H1 (cell line): ENCODE results near the gene PYGB. TPM values are rescaled to one million over a fixed set of nuclear protein-coding genes. Genes with fewer than 3 reads are reported as not detected.

Experiments used
- CTCF ChIA-PET: fragments of 300-600 bp; sonication (Branson Sonifier 250); formaldehyde crosslinking; loops from one replicate; lab custom pipeline; 2021; ENCODE audit not compliant: partially characterized antibody; lab: Charles Lee
- POLR2A ChIA-PET: fragments of 300-600 bp; sonication (Branson Sonifier 250); formaldehyde crosslinking; loops from one replicate; lab custom pipeline; 2021; ENCODE audit warnings: inconsistent platforms; ENCODE audit not compliant: partially characterized antibody; lab: Charles Lee
- DNase-seq, 2 experiments: peaks; one replicate each; pipeline versions ENCODE4 v3.0.0 to v3.0.0-alpha.2; 2010 to 2022; ENCODE audit warnings: low spot score in 2 of 2, low read depth in 1 of 2, mixed read lengths in 1 of 2
- FAIRE-seq: peaks from 2 replicates; lab custom pipeline; 2011; peaks lifted over from hg19 to GRCh38; lab: Jason Lieb, UNC
- H2AFZ ChIP-seq: 2 replicates; pipeline ENCODE4 v1.8.1; 2012; ENCODE audit warnings: low read length, inconsistent platforms
- H2AK5ac ChIP-seq: 2 replicates; pipeline ENCODE4 v1.6.1; 2013; ENCODE audit warnings: low read depth, low read length
- H2BK120ac ChIP-seq: replicated peaks from 2 replicates; pipeline ENCODE3; 2013; ENCODE audit warnings: low read depth, low read length, inconsistent platforms
- H2BK12ac ChIP-seq: 2 replicates; pipeline ENCODE4 v1.6.1; 2013; ENCODE audit warnings: low read depth, low read length
- H2BK15ac ChIP-seq: 2 replicates; pipeline ENCODE4 v1.6.1; 2013; ENCODE audit warnings: low read length
- H2BK20ac ChIP-seq: 2 replicates; pipeline ENCODE4 v1.6.1; 2013; ENCODE audit warnings: low read length
- H2BK5ac ChIP-seq: 2 replicates; pipeline ENCODE4 v1.6.1; 2013; ENCODE audit warnings: low read depth, low read length
- H3K14ac ChIP-seq: 2 replicates; pipeline ENCODE4 v1.6.1; 2013; ENCODE audit warnings: inconsistent platforms; ENCODE audit not compliant: insufficient read length
- H3K18ac ChIP-seq: 2 replicates; pipeline ENCODE4 v1.6.1; 2013; ENCODE audit warnings: low read length; ENCODE audit errors: extremely low read depth
- H3K23ac ChIP-seq: 2 replicates; pipeline ENCODE4 v1.6.1; 2013; ENCODE audit warnings: inconsistent platforms; ENCODE audit not compliant: insufficient read length
- H3K23me2 ChIP-seq: 2 replicates; pipeline ENCODE4 v1.6.1; 2013; ENCODE audit warnings: low read depth, low read length
- H3K27ac ChIP-seq: 2 replicates; pipeline ENCODE4 v1.6.1; 2011; ENCODE audit warnings: low read depth, low read length, inconsistent platforms
- H3K27me3 ChIP-seq, 4 experiments: replicated peaks in 1 of 4; 1 replicate in 1 of 4; 2 replicates in 3 of 4; pipeline versions ENCODE4 v1.6.1 to v1.8.1; 2011 to 2013; ENCODE audit warnings: low read length in 3 of 4, mild to moderate bottlenecking in 3 of 4, inconsistent platforms in 2 of 4, mixed read lengths in 2 of 4, moderate library complexity in 1 of 4; ENCODE audit not compliant: control insufficient read depth in 3 of 4, insufficient read depth in 3 of 4; ENCODE audit errors: extremely low read depth in 1 of 4
- H3K36me3 ChIP-seq, 4 experiments: 2 replicates each; pipeline versions ENCODE4 v1.6.1 to v1.8.1; 2011 to 2013; ENCODE audit warnings: mild to moderate bottlenecking in 4 of 4, low read length in 3 of 4, moderate library complexity in 2 of 4, control low read depth in 1 of 4, inconsistent platforms in 1 of 4; ENCODE audit not compliant: insufficient read depth in 4 of 4, control insufficient read depth in 2 of 4
- H3K4ac ChIP-seq: replicated peaks from 2 replicates; pipeline ENCODE3; 2013; ENCODE audit warnings: low read length, low read depth, mixed read lengths, inconsistent platforms; ENCODE audit not compliant: insufficient read length
- H3K4me1 ChIP-seq, 4 experiments: replicated peaks in 1 of 4; 1 replicate in 1 of 4; 2 replicates in 3 of 4; pipeline versions ENCODE4 v1.6.1 to v1.8.1; 2011 to 2013; ENCODE audit warnings: low read length in 3 of 4, inconsistent platforms in 2 of 4, mixed read lengths in 1 of 4; ENCODE audit not compliant: insufficient read depth in 4 of 4, control insufficient read depth in 3 of 4
- H3K4me2 ChIP-seq, 2 experiments: 2 replicates each; pipeline versions ENCODE4 v1.6.1 to v1.8.1; 2011 to 2013; ENCODE audit warnings: low read depth in 2 of 2, low read length in 2 of 2, control low read depth in 1 of 2, inconsistent platforms in 1 of 2, mild to moderate bottlenecking in 1 of 2; ENCODE audit not compliant: insufficient read depth in 1 of 2
- H3K4me3 ChIP-seq, 4 experiments: fragments of 200-600, 300-600 bp in 1 of 4; sonication (generic), shearing (Covaris generic), sonication (Bioruptor Twin) in 1 of 4; 2 replicates each; pipeline versions ENCODE4 v1.5.1 to v1.8.1; 2011 to 2016; ENCODE audit warnings: low read length in 4 of 4, low read depth in 3 of 4, control low read depth in 2 of 4, inconsistent platforms in 2 of 4, mild to moderate bottlenecking in 2 of 4, mixed read lengths in 1 of 4, moderate library complexity in 1 of 4; ENCODE audit not compliant: insufficient read depth in 2 of 4; ENCODE audit errors: extremely low read depth in 1 of 4
- H3K56ac ChIP-seq: replicated peaks from 2 replicates; pipeline ENCODE3; 2013; ENCODE audit warnings: low read depth, mild to moderate bottlenecking, mixed read lengths, low read length, inconsistent platforms; ENCODE audit not compliant: insufficient read length
- H3K79me1 ChIP-seq: 2 replicates; pipeline ENCODE4 v1.6.1; 2013; ENCODE audit warnings: low read depth, low read length, control low read depth
- H3K79me2 ChIP-seq, 2 experiments: 2 replicates each; pipeline versions ENCODE4 v1.6.1 to v1.8.1; 2012 to 2013; ENCODE audit warnings: low read length in 2 of 2, mild to moderate bottlenecking in 2 of 2, inconsistent platforms in 1 of 2; ENCODE audit not compliant: insufficient read depth in 2 of 2, control insufficient read depth in 1 of 2
- H3K9ac ChIP-seq, 4 experiments: replicated peaks in 1 of 4; 1 replicate in 1 of 4; 2 replicates in 3 of 4; pipeline versions ENCODE4 v1.6.1 to v1.8.1; 2011 to 2013; ENCODE audit warnings: low read depth in 3 of 4, low read length in 3 of 4, control low read depth in 2 of 4, mild to moderate bottlenecking in 2 of 4, moderate library complexity in 2 of 4, inconsistent platforms in 1 of 4; ENCODE audit errors: extremely low read depth in 1 of 4
- H3K9me3 ChIP-seq, 2 experiments: 2 replicates each; pipeline versions ENCODE4 v1.6.1 to v1.8.1; 2012 to 2013; ENCODE audit warnings: mild to moderate bottlenecking in 2 of 2, moderate library complexity in 2 of 2, control low read depth in 1 of 2, inconsistent platforms in 1 of 2, low read depth in 1 of 2, low read length in 1 of 2, mixed read lengths in 1 of 2; ENCODE audit not compliant: insufficient read depth in 2 of 2
- H4K20me1 ChIP-seq, 2 experiments: replicated peaks in 1 of 2; 2 replicates each; pipeline versions ENCODE3 to v1.8.1; 2011 to 2013; ENCODE audit warnings: inconsistent platforms in 2 of 2, low read length in 2 of 2, mild to moderate bottlenecking in 1 of 2; ENCODE audit not compliant: insufficient read depth in 2 of 2, control insufficient read depth in 1 of 2
- H4K5ac ChIP-seq: 2 replicates; pipeline ENCODE4 v1.6.1; 2013; ENCODE audit warnings: low read length, low read depth, mixed read lengths, inconsistent platforms; ENCODE audit not compliant: insufficient read length
- H4K8ac ChIP-seq: 2 replicates; pipeline ENCODE4 v1.8.0; 2013; ENCODE audit warnings: mild to moderate bottlenecking, moderate library complexity, low read length, inconsistent platforms; ENCODE audit not compliant: insufficient read depth; ENCODE audit errors: extremely low read depth
- H4K91ac ChIP-seq: replicated peaks from 2 replicates; pipeline ENCODE3; 2013; ENCODE audit warnings: low read length, mixed read lengths, inconsistent platforms; ENCODE audit not compliant: insufficient read length
- EGR1 ChIP-seq: IDR thresholded peaks from 2 replicates; pipeline ENCODE4 v1.6.1; 2011; ENCODE audit warnings: low read depth, low read length, borderline replicate concordance
- EP300 ChIP-seq, 2 experiments: IDR thresholded peaks; 1 replicate in 1 of 2; 2 replicates in 1 of 2; pipeline ENCODE4 v1.6.1; 2011 to 2012; ENCODE audit warnings: low read depth in 2 of 2, low read length in 2 of 2, mild to moderate bottlenecking in 2 of 2, borderline replicate concordance in 1 of 2, inconsistent platforms in 1 of 2, moderate library complexity in 1 of 2
- EZH2 ChIP-seq: fragments of 200-600 bp; sonication (generic); IDR thresholded peaks from 2 replicates; pipeline ENCODE4 v1.7.1; 2012; ENCODE audit warnings: low read depth, mild to moderate bottlenecking, moderate library complexity, low read length, inconsistent platforms; ENCODE audit not compliant: severe bottlenecking
- GTF2F1 ChIP-seq: IDR thresholded peaks from 2 replicates; pipeline ENCODE4 v1.6.1; 2012; ENCODE audit warnings: low read depth, low read length, improper control_type of control experiment, borderline replicate concordance
- RFX5 ChIP-seq: IDR thresholded peaks from 2 replicates; pipeline ENCODE4 v1.6.1; 2011; ENCODE audit warnings: low read depth, low read length, improper control_type of control experiment, borderline replicate concordance
- SIN3A ChIP-seq, 2 experiments: IDR thresholded peaks in 1 of 2; conservative IDR thresholded peaks in 1 of 2; 2 replicates each; pipeline ENCODE4 v1.6.1; 2011 to 2012; ENCODE audit warnings: low read length in 2 of 2, improper control_type of control experiment in 1 of 2, low read depth in 1 of 2, mild to moderate bottlenecking in 1 of 2
- ZNF274 ChIP-seq: IDR thresholded peaks from 2 replicates; pipeline ENCODE4 v1.7.0; 2012; ENCODE audit warnings: low read length, borderline replicate concordance; ENCODE audit errors: extremely low read depth
- WGBS, 2 experiments: shearing (Covaris generic) in 1 of 2; methylation state at CpG; one replicate each; pipeline versions ENCODE4 v1.1.6 to v1.1.7; 2013 to 2015; ENCODE audit warnings: low lambda C conversion rate in 2 of 2, mixed read lengths in 2 of 2, inconsistent platforms in 1 of 2, low coverage in 1 of 2, missing lambda C conversion rate in 1 of 2; ENCODE audit not compliant: insufficient replicate concordance in 2 of 2, insufficient coverage in 1 of 2, insufficient read length in 1 of 2; ENCODE audit errors: extremely low coverage in 1 of 2, missing lambda C conversion rate in 1 of 2; 5-methylcytosine and 5-hydroxymethylcytosine counted together
- polyA plus RNA-seq, 7 experiments: library from polyadenylated mRNA; depleted of rRNA in 3 of 7; stranded (reverse) in 5 of 7; unstranded in 2 of 7; fragments of >200 nt in 5 of 7; fragments of 200-250 nt in 2 of 7; gene quantifications; 1 replicate in 5 of 7; 2 replicates in 1 of 7; 4 replicates in 1 of 7; pipeline versions ENCODE4 v1.2.1 to v1.2.3, GENCODE V29; 2011 to 2013; ENCODE audit warnings: missing spikeins in 2 of 7, mixed read lengths in 2 of 7
- total RNA-seq: library from RNA; stranded (reverse); fragmentation: NEBNext Ultra II Directional; extraction: Animal tissue kit (Norgen Biotek cat#: 25700); gene quantifications from 2 replicates; pipeline ENCODE4 v1.2.1, GENCODE V29; 2021
- TF ChIP-seq, protein P1 (sequence below), 3 experiments: IDR thresholded peaks; 1 replicate in 2 of 3; 2 replicates in 1 of 3; pipeline versions ENCODE4 v1.5.1 to v1.6.1; 2011; ENCODE audit warnings: low read length in 3 of 3, mild to moderate bottlenecking in 3 of 3, inconsistent platforms in 2 of 3, low read depth in 1 of 3, moderate library complexity in 1 of 3; ENCODE audit not compliant: insufficient read depth in 1 of 3; ENCODE audit errors: control extremely low read depth in 1 of 3

Gene PYGB
- total and polyA plus RNA-seq, 2 of the 8 experiments (the other 6 are each of a cell fraction or from before 2014, with no cell fraction given): 26.6 to 56.0 TPM

DNA sequence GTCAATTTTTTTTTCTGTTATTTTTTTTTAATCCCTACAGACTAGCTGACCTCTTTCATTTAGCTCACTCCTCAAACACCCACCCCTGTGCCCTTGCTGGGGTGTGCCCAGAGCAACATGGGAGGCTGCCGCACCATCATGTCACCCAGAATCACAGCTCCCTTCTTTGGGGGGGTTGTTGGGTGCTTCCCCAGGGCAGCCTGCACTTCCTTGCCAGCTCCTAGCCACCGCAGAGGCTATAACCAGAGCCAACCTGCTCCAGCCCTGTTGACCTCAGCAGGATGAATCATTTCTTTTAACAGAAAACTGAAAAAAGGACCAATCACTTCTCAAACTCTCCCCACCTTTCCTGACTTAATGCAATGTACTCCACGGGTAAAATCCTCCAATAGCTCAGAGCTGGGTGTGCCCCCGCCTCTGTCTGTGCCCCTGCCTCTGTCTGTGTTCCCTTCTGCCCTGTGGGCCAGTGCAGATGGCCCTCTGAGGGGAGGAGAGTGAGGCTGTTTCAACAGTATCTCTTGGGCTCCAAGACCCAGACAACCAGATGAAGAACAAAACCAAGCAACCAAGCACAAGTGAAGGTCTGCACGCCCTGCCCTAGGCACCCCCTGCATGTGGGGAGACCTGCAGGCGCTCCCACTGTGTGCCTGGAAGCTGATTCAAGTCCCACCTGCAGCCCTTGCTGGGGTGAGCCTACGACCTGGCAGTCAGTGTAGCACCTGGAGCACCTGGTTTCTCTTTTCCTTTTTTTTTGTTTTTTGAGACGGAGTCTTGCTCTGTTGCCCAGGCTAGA lies 67.7 kb downstream of the PYGB start:
- H2AK5ac ChIP-seq: no peak overlapping the region
- CTCF ChIA-PET: interaction anchor here (1.0 to 5.5 kb wide), 6 partner anchors 12 to 83 kb away, joined by 3 to 42 read pairs (median 10); no protein-coding TSS in a partner anchor
- TF ChIP-seq EP300 (IDR thresholded peaks at IDR 0.05; ENCODE audit: borderline replicate concordance in 1 of 2, low read depth in 2 of 2, low read length in 2 of 2) (no peak), EGR1 (no peak), RFX5 (no peak), GTF2F1 (no peak), ZNF274 (no peak), SIN3A (conservative IDR thresholded peaks at IDR 0.05 in 1 of 2, IDR thresholded peaks at IDR 0.05 in 1 of 2; ENCODE audit: low read depth in 1 of 2, low read length in 2 of 2) (no peak), EZH2 (no peak)
- TF ChIP-seq, protein P1, sequence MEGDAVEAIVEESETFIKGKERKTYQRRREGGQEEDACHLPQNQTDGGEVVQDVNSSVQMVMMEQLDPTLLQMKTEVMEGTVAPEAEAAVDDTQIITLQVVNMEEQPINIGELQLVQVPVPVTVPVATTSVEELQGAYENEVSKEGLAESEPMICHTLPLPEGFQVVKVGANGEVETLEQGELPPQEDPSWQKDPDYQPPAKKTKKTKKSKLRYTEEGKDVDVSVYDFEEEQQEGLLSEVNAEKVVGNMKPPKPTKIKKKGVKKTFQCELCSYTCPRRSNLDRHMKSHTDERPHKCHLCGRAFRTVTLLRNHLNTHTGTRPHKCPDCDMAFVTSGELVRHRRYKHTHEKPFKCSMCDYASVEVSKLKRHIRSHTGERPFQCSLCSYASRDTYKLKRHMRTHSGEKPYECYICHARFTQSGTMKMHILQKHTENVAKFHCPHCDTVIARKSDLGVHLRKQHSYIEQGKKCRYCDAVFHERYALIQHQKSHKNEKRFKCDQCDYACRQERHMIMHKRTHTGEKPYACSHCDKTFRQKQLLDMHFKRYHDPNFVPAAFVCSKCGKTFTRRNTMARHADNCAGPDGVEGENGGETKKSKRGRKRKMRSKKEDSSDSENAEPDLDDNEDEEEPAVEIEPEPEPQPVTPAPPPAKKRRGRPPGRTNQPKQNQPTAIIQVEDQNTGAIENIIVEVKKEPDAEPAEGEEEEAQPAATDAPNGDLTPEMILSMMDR (IDR thresholded peaks at IDR 0.05; ENCODE audit: control extremely low read depth in 1 of 3, insufficient read depth in 1 of 3, low read depth in 1 of 3, low read length in 3 of 3): no peak

More for the DNA sequence above, 67.7 kb downstream of the PYGB start:
- Histone ChIP-seq H2AFZ (no peak overlapping the region), H3K23me2 (0 out of 2 replicates have a peak, but pooled peaks cover 1% of the 10 kb centered on the region), H3K4me2 (no peak overlapping the region), H3K18ac (no peak overlapping the region), H3K79me2 (peaks cover 0 to 4% of the 10 kb centered on the region in 2 experiments; a peak in 1 of 4 replicates), H3K27ac (no peak overlapping the region), H3K9ac (no peak overlapping the region), H3K14ac (no peak overlapping the region), H2BK15ac (no peak overlapping the region), H4K8ac (no peak overlapping the region; the same call in 1 of the 2 replicates), H3K27me3 (no peaks in the 10 kb centered on the region), H3K56ac (no peak overlapping the region), H4K5ac (no peak overlapping the region), H3K79me1 (peaks cover 2% of the 10 kb centered on the region), H3K9me3 (peaks cover 0 to 4% of the 10 kb centered on the region in 2 experiments; a peak in 1 of 4 replicates), H3K4me3 (no peak overlapping the region), H3K4me1 (peaks cover 0 to 2% (median 0%) of the 10 kb centered on the region in 4 experiments; a peak in 2 of 7 replicates), H2BK120ac (no peak overlapping the region), H3K23ac (no peak overlapping the region), H2BK5ac (no peak overlapping the region; the same call in 1 of the 2 replicates), H4K20me1 (peaks cover 0 to 10% of the 10 kb centered on the region in 2 experiments), H2BK20ac (no peak overlapping the region), H4K91ac (no peak overlapping the region), H2BK12ac (no peak overlapping the region), H3K36me3 (peaks cover 0 to 7% (median 1%) of the 10 kb centered on the region in 4 experiments; a peak in 2 of 8 replicates), H3K4ac (no peak overlapping the region)
- POLR2A ChIA-PET: interaction anchor here (1.0 kb wide), 1 partner anchor 92 kb away, joined by 3 read pairs; the partner anchor contains the start of gene GINS1
- 92% methylated on average over 8 of the region's 8 CpGs; no CpG with 5 or more reads in 1 of the 2 experiments for WGBS, 2 experiments
- FAIRE-seq (no peak), DNase-seq (no peak)
